DND-41 (cell line): ENCODE measurements around the gene CUL5.

Experiments used
- EZH2 ChIP-seq: IDR thresholded peaks from 3 replicates; pipeline ENCODE4 v1.6.1; 2012; ENCODE audit warnings: borderline replicate concordance, low read depth, mild to moderate bottlenecking, moderate library complexity, low read length, inconsistent platforms; ENCODE audit not compliant: severe bottlenecking
- TF ChIP-seq, protein P1 (sequence below): IDR thresholded peaks from 2 replicates; pipeline ENCODE4 v1.5.1; 2012; ENCODE audit warnings: borderline replicate concordance, low read length, moderate library complexity, mild to moderate bottlenecking; ENCODE audit not compliant: poor library complexity, severe bottlenecking; ENCODE audit errors: extremely low read depth

DNA sequence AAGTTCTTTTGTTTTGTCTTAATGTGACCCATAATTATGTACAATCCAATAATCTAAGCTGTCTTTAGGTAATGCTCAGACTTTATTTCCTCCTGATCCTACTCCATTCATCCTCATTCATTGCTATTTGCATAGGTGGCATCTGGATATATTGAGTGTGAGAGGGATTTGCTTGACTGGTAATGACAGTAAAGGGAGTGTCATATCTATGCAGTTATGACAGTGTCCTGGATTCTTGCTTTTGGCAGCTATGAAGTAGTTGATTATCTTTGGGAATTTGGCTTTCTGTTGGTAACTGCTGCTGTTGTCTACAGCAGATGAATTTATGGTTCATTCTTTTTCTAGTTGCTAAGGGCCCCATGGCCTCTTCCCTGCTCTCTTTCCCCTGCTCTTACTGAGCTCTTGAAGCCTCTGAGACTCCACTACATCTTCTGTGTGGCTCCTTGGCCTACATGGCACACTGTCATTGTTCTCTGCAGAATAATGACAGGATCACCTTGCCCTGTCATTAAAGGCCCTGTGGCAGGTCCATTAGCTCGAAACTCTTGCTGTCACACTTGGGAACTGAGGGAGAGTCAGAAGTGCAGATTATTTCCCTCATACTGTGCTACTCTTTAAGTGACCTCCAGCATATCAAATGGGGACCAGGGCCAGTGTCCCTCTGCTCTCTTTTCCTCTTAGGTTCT lies 92.5 kb downstream of the CUL5 start:
- TF ChIP-seq EZH2 = no peak
- TF ChIP-seq, protein P1, sequence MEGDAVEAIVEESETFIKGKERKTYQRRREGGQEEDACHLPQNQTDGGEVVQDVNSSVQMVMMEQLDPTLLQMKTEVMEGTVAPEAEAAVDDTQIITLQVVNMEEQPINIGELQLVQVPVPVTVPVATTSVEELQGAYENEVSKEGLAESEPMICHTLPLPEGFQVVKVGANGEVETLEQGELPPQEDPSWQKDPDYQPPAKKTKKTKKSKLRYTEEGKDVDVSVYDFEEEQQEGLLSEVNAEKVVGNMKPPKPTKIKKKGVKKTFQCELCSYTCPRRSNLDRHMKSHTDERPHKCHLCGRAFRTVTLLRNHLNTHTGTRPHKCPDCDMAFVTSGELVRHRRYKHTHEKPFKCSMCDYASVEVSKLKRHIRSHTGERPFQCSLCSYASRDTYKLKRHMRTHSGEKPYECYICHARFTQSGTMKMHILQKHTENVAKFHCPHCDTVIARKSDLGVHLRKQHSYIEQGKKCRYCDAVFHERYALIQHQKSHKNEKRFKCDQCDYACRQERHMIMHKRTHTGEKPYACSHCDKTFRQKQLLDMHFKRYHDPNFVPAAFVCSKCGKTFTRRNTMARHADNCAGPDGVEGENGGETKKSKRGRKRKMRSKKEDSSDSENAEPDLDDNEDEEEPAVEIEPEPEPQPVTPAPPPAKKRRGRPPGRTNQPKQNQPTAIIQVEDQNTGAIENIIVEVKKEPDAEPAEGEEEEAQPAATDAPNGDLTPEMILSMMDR = no peak
